ENCODE measurements around the gene PTPRT.

DNA sequence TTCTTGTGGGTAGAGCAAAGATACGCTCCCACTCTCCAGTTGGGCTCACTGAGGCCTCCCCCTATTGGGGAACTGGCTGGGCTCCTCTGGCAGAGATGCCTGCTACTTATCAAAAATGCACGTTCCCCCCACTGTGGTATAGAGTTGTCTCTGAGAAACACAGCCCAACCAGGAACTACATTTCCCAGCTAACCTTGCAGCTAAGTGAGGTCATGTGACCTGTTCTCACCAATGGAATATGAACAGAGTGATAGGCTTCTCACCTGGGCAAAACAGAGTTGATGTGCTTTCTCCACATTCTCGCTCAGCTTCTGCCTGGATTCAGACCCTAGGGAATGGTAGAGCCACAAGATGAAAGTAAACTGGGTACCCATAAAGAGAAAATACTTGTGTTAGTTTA lies 49.1 kb upstream of the PTPRT start:
- TF ChIP-seq CBX3 (IDR thresholded peaks at IDR 0.05; ENCODE audit: low read depth), result no peak
- TF ChIP-seq POLR2A (IDR thresholded peaks at IDR 0.05; ENCODE audit: borderline replicate concordance, extremely low read depth, insufficient read depth, insufficient read length), result no peak

Data from HCT116 (cell line).